ENCODE measurements around the gene ATG7.

ATG7 gene

GRCh38 chr3:11543141-11543947 is 271.1 kb downstream of the ATG7 start:
- no peak for DNase-seq

DNA sequence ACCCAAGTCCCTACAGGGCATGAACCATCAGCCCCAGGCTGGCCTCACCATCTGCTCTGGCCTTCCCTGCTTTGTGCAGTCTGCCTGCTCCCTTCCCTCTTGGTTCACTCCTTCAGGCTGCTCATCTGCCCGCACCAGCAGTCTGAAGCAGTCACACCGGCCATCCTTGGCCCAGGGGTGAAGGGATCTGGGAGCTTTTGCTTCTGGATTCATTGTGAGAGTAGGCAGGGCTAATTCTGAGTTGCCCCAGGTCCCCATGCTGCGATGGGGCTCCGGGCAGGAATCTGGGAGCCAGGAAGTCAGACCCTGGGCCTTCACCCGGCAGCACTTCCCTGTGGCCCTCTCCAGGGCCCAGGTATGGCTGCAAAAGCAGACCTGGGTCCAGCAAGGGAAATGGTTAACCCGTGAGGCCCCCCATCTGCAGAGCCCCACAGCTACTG is 271.8 kb downstream of the ATG7 start:
- DNase-seq, result no peak

DNA sequence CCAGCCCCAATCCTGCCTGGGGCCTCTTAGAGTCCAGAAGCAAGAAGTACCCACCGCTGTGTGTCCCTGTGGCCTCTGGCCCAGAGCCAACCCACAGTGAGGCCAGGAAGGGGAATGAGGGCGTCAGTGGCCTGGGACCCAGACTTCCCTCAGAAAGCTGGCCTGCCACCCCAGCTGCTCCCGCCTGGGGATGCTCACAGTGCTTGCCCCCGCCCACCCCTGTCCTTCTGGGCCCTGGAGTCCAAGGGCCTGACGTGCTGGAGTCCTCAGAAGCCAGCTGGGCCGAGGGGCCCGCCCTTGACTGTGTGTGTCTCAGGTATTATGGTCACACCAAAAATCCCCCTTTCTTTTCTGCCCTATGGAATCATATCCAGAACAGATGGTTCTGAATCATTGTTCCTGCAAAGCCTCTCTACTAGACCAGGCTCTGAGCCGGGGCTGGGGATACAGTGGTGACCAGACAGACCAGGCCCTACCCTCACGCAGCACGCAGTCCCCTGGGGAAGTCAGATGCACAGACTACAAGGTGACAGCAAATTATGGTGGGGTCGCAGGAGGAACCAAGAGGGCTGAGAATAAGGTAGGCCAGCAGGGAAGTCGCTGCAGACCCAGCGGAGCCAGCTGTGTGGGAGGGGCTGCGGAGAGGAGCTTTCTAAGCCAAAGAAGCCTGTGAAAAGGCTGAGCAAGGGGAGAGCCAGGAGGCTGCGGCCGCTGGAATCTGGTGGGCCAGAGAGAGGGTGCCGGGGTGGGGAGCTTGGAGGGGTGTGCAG is 272.4 kb downstream of the ATG7 start:
- DNase-seq, result peak; percentile 66

GRCh38 chr3:11545186-11545851 is 273.1 kb downstream of the ATG7 start:
- no peak for DNase-seq

- DNase-seq, result no peak
Observed at GRCh38 chr3:11546657-11547302, 274.6 kb downstream of the ATG7 start.

- no peak for DNase-seq
Observed at GRCh38 chr3:11547498-11547897, 275.3 kb downstream of the ATG7 start.

- peak; percentile 94 for DNase-seq
Observed at GRCh38 chr3:11548721-11549131, 276.5 kb downstream of the ATG7 start.

DNA sequence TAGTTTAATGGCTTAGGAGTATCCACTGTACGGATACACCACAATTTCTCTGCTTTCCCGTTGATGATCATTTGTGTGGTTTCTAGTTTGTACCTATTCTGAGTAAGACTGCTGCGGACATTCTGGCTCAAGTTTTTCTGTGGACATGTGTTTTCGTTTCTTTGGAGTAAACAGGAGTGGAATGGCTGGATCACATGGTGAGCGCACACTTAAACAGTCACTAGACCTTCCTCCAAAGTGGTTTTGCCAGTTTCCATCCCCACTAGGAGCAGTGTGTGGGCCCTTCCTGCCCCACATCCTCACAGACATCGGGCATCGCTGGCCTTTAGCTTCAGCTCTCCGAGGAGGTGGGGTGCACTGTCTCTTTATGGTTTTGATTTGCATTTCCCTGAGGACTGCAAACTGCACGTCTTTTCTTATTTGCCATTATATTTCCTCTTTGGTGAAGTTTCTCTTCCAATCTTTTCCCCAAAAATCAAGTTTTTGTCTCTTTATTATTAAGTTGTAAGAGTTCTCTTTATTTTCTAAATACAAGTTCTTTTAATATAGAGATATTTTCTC is 277.5 kb downstream of the ATG7 start:
- no peak for DNase-seq

DNA sequence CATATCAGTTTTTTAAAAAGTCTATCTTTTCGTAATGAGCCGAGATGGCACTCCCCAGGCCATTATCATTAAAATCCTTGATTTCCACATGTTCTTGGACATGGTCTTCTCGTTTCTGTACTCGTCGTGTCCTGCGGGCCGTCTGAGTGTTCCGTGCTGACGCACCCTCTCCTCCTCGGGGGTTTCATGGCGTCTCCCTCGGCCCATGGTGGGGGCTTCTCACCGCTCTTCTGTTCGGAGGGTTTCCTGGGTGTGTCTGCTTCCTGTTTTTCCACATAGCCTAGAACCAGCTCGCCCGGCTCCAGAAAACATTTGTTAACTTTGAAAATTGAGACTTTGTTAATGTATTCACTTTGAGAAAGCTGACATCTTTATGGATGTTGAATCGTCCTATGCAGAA is 278.8 kb downstream of the ATG7 start:
- no peak for DNase-seq

DNA sequence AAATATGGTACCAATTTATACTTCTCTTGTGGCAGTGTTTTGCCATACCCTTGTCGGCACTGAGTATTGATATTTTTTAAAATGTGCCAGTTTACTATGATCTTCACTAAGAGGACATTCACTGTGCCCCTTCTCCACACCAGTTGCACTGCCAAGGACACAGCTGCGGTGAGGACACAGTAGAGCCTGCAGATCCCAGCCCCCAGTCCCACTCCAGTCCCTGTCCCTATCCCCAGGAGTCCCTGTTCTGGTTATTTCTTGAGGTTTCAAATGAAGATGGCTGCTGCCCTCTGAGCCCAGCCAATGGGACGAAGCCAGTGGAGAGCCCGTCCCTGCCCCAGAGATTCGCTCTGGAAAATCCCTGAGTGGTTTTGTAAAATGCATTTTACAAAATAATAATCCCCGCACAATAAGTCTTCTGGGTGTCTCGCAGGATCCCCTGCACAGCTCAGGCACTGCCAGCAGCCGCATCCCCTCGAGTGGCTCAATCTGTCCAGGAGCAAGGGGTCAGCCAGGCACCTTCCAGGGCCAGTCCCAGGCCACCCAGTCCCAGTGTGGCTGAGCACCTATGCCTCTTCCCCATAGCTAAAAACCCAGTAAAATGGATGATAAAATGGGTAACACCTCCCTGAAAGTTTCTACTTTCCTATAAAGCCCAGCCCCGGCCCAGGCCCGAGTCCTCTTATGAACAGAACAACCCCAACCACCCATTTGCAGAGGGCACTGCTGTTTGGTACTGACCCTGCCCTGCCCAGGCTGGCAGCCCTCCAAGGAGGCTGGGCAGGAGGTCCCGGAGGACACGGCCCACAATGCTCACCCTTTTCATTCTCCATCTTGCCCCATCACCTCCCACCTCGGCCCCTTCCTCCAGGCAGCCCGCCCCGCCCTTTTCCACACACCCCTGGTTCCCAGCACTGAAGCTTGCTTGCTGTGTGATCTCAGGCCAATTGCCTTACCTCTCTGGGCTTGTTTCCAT is 280.4 kb downstream of the ATG7 start:
- no peak for DNase-seq

DNA sequence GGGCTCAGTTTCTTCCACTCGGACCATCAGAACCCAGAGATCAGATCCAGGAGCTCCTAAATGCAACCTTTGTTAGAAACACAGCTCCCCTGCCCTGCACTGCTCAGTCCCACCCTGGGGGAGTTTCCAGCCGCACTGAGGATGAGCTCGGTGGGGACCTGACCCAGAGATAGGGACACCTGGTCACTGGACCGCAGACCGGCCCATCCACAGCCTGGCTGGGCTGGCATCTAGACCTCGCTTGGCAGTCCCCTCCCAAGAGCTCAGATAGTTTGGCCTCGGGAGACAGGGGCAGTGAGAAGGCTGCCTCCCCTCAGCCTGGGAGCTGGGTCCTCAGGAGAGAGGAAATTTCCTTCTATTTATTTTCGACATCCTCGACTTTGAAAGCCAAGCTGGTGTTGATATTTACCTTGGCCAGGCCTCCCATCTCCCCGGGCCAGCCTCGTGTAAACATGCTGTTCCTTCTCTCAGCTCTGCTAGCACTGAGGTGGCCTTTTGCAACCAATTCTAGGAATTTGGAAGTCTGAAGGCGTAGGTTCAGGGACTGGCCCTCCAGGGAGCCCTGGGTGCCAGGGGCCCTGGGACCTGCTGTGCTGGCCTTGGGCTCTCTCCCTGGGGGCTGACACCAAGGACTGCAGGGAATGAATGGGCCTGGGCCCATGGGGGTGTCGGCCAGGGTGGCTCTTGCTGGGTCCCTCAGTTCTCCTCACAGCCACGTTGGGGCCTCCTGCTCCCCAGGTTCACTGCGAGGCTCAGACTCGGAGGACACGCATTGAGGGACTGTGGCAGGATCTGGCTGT is 281.4 kb downstream of the ATG7 start:
- DNase-seq, result peak; percentile 25

GRCh38 chr3:11554236-11554610 is 282.0 kb downstream of the ATG7 start:
- DNase-seq, result no peak

DNA sequence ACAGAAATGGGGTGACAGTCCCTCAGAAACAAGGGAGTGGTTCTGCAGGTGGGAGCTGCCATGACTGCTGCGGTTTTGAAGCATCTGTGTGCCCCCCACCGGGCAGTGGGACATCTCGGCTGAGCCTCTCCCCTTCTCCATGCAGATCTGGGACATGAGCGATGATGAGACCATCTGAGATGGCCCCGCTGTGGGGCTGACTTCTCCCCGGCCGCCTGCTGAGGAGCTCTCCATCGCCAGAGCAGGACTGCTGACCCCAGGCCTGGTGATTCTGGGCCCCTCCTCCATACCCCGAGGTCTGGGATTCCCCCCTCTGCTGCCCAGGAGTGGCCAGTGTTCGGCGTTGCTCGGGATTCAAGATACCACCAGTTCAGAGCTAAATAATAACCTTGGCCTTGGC is 282.5 kb downstream of the ATG7 start:
- no peak for DNase-seq

- DNase-seq, result no peak
Observed at GRCh38 chr3:11555211-11555782, 283.1 kb downstream of the ATG7 start.

DNA sequence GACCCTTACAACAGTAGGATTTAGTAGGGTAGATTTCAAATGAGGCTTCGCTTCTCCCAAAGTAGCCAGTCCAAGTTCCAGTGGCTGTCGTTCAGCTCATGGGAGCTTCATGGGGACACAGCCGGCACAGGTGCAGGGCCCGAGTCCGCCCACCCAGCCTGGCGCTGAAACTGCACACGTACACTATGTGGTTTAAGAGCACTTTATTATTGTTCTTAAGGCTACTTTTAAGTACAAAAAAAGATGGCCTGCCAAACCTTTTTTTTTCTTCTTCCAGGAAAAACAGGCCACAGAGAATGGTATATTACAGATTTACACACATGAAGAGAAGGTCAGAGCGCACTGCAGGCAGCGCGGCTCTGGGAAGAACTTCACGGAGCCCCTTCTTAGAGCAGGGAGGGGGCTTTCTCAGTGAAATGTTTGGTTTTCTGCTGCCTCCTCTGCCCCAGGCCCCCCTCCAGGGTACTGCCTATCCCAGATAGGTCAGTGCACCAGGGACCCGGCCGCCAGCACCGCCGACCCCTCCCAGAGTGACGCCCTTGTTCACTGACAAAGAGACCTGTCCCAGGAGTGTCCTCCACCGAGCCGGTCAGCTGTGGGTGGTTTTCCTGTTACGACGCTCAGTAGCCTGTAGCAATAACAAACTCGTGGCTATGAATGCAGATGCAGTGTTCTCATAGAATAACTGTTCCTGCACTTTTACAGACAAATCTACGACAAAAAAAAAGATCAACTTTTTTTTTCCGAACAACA is 283.9 kb downstream of the ATG7 start:
- no peak for DNase-seq

GRCh38 chr3:11556851-11557644 is 284.9 kb downstream of the ATG7 start:
- peak; percentile 33 for DNase-seq

GRCh38 chr3:11558002-11558401 is 285.8 kb downstream of the ATG7 start:
- no peak for DNase-seq

GRCh38 chr3:11558411-11558903 is 286.3 kb downstream of the ATG7 start:
- no peak for DNase-seq
